Vagina (tissue), 2 donors: Measurements from ENCODE around the gene SLC5A5. TPM values are rescaled to one million over a fixed set of nuclear protein-coding genes. Genes with fewer than 3 reads are reported as not detected.
A peak's percentile ranks its signal among the peaks of the same experiment; 100 is the strongest.

ENCODE experiments used
- DNase-seq, 2 donors: peaks; one replicate each; pipeline ENCODE4 v3.0.0-alpha.2; 2017; ENCODE audit errors: extremely low spot score in 2 of 2
- H3K27ac ChIP-seq: fragments of 200-600 bp; sonication (generic); one replicate; pipeline ENCODE4 v1.5.1; 2019
- H3K27me3 ChIP-seq: fragments of 200-600 bp; sonication (generic); one replicate; pipeline ENCODE4 v1.5.1; 2019
- H3K36me3 ChIP-seq, 2 donors: fragments of 200-600 bp; sonication (generic); one replicate each; pipeline ENCODE4 v1.5.1; 2017 to 2019
- H3K4me1 ChIP-seq: fragments of 200-600 bp; sonication (generic); one replicate; pipeline ENCODE4 v1.5.1; 2019
- H3K4me3 ChIP-seq, 2 donors: fragments of 200-600 bp; sonication (generic); 1 replicate in 1 of 2; 2 replicates in 1 of 2; pipeline ENCODE4 v1.5.1; 2016 to 2019
- H3K9me3 ChIP-seq: fragments of 200-600 bp; sonication (generic); one replicate; pipeline ENCODE4 v1.5.1; 2019
- CTCF ChIP-seq, 3 experiments: fragments of 450-650 bp in 2 of 3; fragments of 200-600 bp in 1 of 3; sonication (generic) in 1 of 3; IDR thresholded peaks; one replicate each; pipeline ENCODE4 v1.5.1; 2017 to 2019; ENCODE audit warnings: antibody characterized with exemption in 3 of 3, mild to moderate bottlenecking in 2 of 3, moderate library complexity in 2 of 3
- POLR2A ChIP-seq, 2 donors: fragments of 450-650 bp; IDR thresholded peaks; one replicate each; pipeline ENCODE4 v1.6.1; 2017; ENCODE audit warnings: antibody characterized with exemption in 2 of 2, mild to moderate bottlenecking in 2 of 2, moderate library complexity in 2 of 2
- POLR2AphosphoS5 ChIP-seq, 2 donors: sonication (generic); formaldehyde crosslinking; IDR thresholded peaks; one replicate each; pipeline ENCODE4 v1.9.0; 2017; ENCODE audit warnings: antibody characterized with exemption in 2 of 2, mild to moderate bottlenecking in 2 of 2, low read depth in 1 of 2; ENCODE audit not compliant: insufficient read depth in 1 of 2
- intact Hi-C: fragments of 100-400 bp; cut with DNase I; formaldehyde crosslinking; loops from one replicate; pipeline ENCODE4 v1.15.1; 2023
- total RNA-seq: library from RNA; depleted of rRNA; stranded (reverse); fragments of >200 nt; gene quantifications from one replicate; pipeline ENCODE4 v1.2.3, GENCODE V29; 2016

Gene SLC5A5
- total RNA-seq, 1 donor from 2014 or later: not detected

- Histone ChIP-seq H3K4me3 (no peak overlapping the region), H3K36me3 (no peaks in the 10 kb centered on the region), H3K9me3 (no peaks in the 10 kb centered on the region), H3K27me3 (no peaks in the 10 kb centered on the region), H3K27ac (no peak overlapping the region), H3K4me1 (peaks cover 2% of the 10 kb centered on the region)
- DNase-seq: no peak
- TF ChIP-seq POLR2AphosphoS5 (IDR thresholded peaks at IDR 0.05; ENCODE audit: insufficient read depth in 1 of 2, low read depth in 1 of 2) (no peak), POLR2A (IDR thresholded peaks at IDR 0.05) (no peak), CTCF (IDR thresholded peaks at IDR 0.05) (no peak)
- intact Hi-C loops: no loop called here
Observed at GRCh38 chr19:17835182-17836006, 36.4 kb upstream of the SLC5A5 start.

DNA sequence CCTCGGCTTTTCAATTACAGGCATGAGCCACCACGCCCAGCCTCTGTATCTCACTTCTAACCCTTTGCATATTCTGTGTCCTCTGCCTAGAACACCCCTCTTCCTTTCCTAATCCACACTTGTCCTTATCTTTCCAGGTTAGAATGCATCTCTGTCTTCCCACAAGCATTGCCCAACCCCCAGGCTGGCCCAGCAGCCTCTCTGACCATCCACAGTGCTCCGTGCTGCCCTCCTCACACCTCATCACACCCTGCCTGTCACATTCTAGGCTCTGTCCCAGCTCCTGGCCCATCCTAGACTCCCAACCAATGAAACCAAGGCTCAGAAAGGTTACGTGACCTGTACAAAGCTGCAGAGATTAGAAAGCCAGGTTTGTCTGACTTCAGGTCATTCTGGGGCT lies 35.2 kb upstream of the SLC5A5 start:
- TF ChIP-seq POLR2A (IDR thresholded peaks at IDR 0.05) (no peak), POLR2AphosphoS5 (IDR thresholded peaks at IDR 0.05; ENCODE audit: insufficient read depth in 1 of 2, low read depth in 1 of 2) (no peak), CTCF (IDR thresholded peaks at IDR 0.05) (no peak)
- intact Hi-C loops: no loop called here
- Histone ChIP-seq H3K4me3 (no peak overlapping the region), H3K36me3 (no peaks in the 10 kb centered on the region), H3K4me1 (no peaks in the 10 kb centered on the region), H3K27ac (no peak overlapping the region), H3K27me3 (no peaks in the 10 kb centered on the region), H3K9me3 (no peaks in the 10 kb centered on the region)
- DNase-seq: no peak

GRCh38 chr19:17837972-17838371 lies 33.8 kb upstream of the SLC5A5 start:
- Histone ChIP-seq H3K27me3 (no peaks in the 10 kb centered on the region), H3K4me1 (peaks cover 14% of the 10 kb centered on the region), H3K4me3 (no peak overlapping the region), H3K36me3 (no peaks in the 10 kb centered on the region), H3K27ac (no peak overlapping the region), H3K9me3 (no peaks in the 10 kb centered on the region)
- TF ChIP-seq POLR2A (IDR thresholded peaks at IDR 0.05): no peak
- no peak for TF ChIP-seq POLR2AphosphoS5 (IDR thresholded peaks at IDR 0.05; ENCODE audit: insufficient read depth in 1 of 2, low read depth in 1 of 2)
- TF ChIP-seq CTCF (IDR thresholded peaks at IDR 0.05): no peak
- no peak for DNase-seq
- intact Hi-C loops: no loop called here

- Histone ChIP-seq H3K4me1 (peaks cover 14% of the 10 kb centered on the region), H3K9me3 (no peaks in the 10 kb centered on the region), H3K27ac (no peak overlapping the region), H3K4me3 (no peak overlapping the region), H3K27me3 (no peaks in the 10 kb centered on the region), H3K36me3 (no peaks in the 10 kb centered on the region)
- TF ChIP-seq POLR2A (IDR thresholded peaks at IDR 0.05) (no peak), CTCF (IDR thresholded peaks at IDR 0.05) (no peak)
- intact Hi-C loops: no loop called here
- DNase-seq: no peak
Observed at GRCh38 chr19:17840019-17840418, 31.7 kb upstream of the SLC5A5 start.

DNA sequence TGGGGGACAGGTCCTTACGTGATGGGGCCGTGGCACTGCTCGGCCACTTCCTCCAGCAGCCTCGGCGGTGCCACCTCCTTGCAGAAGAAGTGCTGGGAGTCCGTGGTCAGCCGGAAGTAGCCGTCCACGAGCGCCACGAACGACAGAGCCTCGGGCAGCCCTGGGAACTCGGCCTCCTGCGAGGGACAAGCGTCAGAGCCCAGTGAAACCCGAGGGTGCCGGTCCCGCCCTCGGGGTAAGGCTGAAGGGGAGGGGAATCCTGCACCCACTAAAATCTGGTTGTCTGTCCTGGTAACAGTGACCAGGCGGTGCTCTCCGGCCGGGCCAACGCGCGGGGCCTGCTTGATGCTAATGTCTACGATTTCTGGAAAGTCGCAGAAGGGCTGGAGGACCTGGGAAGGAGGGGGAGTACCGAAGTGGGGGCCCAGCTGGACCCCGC lies 30.4 kb upstream of the SLC5A5 start:
- H3K36me3 ChIP-seq: no peaks in the 10 kb centered on the region
- H3K9me3 ChIP-seq: no peaks in the 10 kb centered on the region
- intact Hi-C loops: no loop called here
- H3K4me1 ChIP-seq: peaks cover 14% of the 10 kb centered on the region
- peak overlapping the region; percentile 27 to 35 for H3K4me3 ChIP-seq
- no peak for DNase-seq
- no peak overlapping the region for H3K27ac ChIP-seq
- no peak for TF ChIP-seq CTCF (IDR thresholded peaks at IDR 0.05)
- TF ChIP-seq POLR2A (IDR thresholded peaks at IDR 0.05): no peak
- no peak for TF ChIP-seq POLR2AphosphoS5 (IDR thresholded peaks at IDR 0.05; ENCODE audit: insufficient read depth in 1 of 2, low read depth in 1 of 2)
- H3K27me3 ChIP-seq: no peaks in the 10 kb centered on the region
